ENCODE data around the gene FLNC. TPM values are rescaled to one million over a fixed set of nuclear protein-coding genes. Genes with fewer than 3 reads are reported as not detected.
A peak's percentile ranks its signal among the peaks of the same experiment; 100 is the strongest.

Gene FLNC
- 236 TPM for total RNA-seq

DNA sequence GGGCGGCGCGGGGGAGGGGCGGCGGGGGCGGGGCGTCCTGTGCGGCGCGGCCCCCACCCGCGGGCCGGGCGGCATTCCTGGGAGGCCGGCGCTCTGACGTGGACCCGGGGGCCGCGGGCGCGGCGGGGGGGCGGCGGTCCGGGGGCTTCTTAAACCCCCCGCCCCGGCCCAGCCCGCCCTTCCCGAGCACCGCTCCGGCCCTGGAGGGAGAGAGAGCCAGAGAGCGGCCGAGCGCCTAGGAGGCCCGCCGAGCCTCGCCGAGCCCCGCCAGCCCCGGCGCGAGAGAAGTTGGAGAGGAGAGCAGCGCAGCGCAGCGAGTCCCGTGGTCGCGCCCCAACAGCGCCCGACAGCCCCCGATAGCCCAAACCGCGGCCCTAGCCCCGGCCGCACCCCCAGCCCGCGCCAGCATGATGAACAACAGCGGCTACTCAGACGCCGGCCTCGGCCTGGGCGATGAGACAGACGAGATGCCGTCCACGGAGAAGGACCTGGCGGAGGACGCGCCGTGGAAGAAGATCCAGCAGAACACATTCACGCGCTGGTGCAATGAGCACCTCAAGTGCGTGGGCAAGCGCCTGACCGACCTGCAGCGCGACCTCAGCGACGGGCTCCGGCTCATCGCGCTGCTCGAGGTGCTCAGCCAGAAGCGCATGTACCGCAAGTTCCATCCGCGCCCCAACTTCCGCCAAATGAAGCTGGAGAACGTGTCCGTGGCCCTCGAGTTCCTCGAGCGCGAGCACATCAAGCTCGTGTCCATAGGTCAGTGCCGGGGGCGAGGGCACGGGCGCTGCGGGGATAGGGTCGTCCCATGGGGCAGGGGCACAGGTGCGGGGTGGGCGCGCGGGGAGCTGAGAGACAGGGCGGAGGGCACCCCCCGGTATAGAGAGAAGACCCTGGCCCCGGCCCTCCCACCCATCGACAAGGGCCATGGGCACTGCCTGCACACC, at the start of gene FLNC:
Gene FLNC (plus strand): TSS at position 176 of the 947 bp plus-strand sequence. CDS start 232 bp downstream, at position 408.
- DNase-seq (ENCODE audit: low spot score) = peak; percentile 40

GRCh38 chr7:128781126-128781525, 49.1 kb upstream of the FLNC start:
- peak; percentile 54 for DNase-seq (ENCODE audit: low spot score)

- no peak for DNase-seq (ENCODE audit: low spot score)
Measured at GRCh38 chr7:128781851-128782250, 48.4 kb upstream of the FLNC start.

DNA sequence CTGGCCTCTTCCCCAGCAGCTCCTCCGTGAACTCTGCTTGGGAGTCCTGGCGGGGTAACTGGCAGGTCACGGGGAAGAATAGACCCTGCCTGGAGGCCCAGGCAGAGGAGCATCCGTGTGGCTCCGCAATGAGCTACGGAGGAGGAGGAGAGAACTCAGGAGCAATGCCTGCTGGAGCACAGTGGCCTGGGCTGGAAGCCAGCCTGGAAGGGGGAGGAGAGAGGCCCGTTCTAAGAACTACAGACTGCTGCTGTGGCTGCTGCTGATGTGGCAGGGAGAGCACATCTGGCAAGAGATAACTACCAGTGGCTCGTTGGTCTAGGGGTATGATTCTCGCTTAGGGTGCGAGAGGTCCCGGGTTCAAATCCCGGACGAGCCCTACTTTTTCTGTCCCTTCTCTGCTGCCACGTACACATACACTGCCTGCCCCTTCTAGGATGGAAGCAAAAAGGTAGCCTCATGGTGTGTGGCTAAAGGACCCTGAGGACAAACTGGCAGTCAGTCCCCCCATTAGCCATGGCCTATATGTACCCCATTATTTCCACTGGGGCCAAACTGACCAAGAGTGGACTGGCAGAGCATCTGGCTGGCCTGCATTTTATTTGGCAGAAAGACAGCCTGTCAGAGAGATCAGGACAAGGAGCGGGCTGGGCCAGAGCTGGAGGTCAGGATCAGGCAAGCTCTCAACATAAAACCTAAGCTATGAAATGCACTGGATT, 46.9 kb upstream of the FLNC start:
- DNase-seq (ENCODE audit: low spot score) = peak; percentile 77

- no peak for DNase-seq (ENCODE audit: low spot score)
Measured at GRCh38 chr7:128785738-128786137, 44.5 kb upstream of the FLNC start.

- DNase-seq (ENCODE audit: low spot score) = no peak
Measured at GRCh38 chr7:128788446-128789412, 41.5 kb upstream of the FLNC start.

GRCh38 chr7:128790315-128791041, 39.7 kb upstream of the FLNC start:
- DNase-seq (ENCODE audit: low spot score) = no peak

GRCh38 chr7:128791121-128791971, 38.9 kb upstream of the FLNC start, which contains the start of gene CCDC136:
Gene CCDC136 (plus strand): TSS chr7:128791968. CDS start chr7:128792412, 444 bp downstream.
- DNase-seq (ENCODE audit: low spot score) = peak; percentile 71

DNA sequence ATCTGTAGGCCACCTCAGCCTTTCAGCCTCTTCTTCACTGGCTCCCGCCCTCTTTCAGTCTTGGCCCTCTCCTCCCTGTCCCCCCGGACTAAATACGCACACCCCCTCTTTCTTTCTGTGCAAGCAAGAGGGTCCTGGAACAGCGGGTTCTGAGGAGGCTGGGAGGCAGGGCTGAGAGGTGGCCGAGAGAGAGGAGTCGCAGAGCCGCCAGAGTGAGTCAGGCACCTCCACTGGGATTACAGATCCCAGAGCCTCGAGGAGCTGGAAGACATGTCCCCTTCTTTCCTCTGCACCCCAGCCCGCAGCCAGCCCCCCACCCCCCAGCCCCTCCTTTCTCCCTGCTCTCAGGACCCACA, 38.3 kb upstream of the FLNC start:
- DNase-seq (ENCODE audit: low spot score) = no peak

GRCh38 chr7:128792471-128793180, 37.6 kb upstream of the FLNC start:
- no peak for DNase-seq (ENCODE audit: low spot score)

DNA sequence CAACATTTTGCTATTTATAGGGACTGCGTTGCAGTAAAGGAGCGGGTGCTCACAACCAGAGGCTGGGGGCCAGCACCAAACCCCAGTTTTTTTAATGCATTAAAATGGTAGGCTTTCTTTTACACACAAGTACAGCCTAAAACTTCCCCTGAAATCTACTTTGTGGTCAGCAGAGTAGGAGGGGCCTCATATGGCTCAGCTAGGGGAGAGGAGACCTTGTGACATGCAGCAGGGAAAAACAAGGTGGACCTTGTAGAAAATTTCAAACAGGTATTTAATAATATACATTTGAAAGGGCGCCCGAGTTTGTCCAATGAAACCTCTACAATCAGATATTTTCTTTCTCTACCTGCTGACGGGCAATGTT, 37.0 kb upstream of the FLNC start:
- DNase-seq (ENCODE audit: low spot score) = no peak

GRCh38 chr7:128794020-128794419, 36.2 kb upstream of the FLNC start:
- no peak for DNase-seq (ENCODE audit: low spot score)

- DNase-seq (ENCODE audit: low spot score) = no peak
Measured at GRCh38 chr7:128794436-128794835, 35.8 kb upstream of the FLNC start.

- no peak for DNase-seq (ENCODE audit: low spot score)
Measured at GRCh38 chr7:128795129-128795528, 35.1 kb upstream of the FLNC start.

GRCh38 chr7:128796327-128796726, 33.9 kb upstream of the FLNC start:
- no peak for DNase-seq (ENCODE audit: low spot score)

DNA sequence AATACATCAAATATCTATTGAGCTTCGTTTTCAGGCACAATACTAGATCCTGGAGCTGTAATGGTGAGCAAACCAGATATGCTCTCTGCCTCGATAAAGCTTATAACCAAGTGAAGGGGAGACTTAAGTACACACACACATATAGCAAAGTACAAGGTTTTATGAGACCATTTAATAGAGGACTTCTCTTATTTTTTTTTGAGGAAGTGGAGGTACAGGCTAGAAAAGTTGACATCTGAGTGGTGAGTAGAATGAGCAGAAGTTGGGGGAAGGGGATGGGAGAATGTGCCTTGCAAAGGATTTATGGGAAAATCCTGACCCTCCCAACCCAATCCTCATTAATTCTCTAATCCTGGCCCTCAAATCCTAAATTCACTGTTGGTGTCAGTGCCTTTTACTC, 30.8 kb upstream of the FLNC start:
- no peak for DNase-seq (ENCODE audit: low spot score)

DNA sequence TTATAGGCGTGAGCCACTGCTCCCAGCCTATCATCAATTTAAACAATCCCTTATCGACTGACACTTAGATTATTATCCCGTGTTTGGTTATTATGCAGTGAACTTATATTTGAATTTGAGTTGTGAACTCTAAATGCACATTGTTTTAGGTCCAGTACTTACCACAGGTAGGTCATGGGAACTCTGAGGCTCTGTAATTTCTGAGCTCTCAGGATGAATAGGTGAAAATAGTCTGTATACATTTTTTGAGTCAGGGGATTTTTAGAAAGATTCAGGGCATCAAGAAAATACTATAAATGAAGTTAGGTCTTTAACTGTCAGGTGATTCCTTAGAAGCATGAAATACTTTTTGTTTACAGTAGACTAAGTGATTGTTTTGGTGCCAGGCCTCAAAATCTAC, 29.6 kb upstream of the FLNC start:
- DNase-seq (ENCODE audit: low spot score) = no peak

- DNase-seq (ENCODE audit: low spot score) = no peak
Measured at GRCh38 chr7:128801003-128801402, 29.2 kb upstream of the FLNC start.

- DNase-seq (ENCODE audit: low spot score) = no peak
Measured at GRCh38 chr7:128801667-128802418, 28.4 kb upstream of the FLNC start.
